CD8-positive, alpha-beta memory T cell (primary cell): Measurements from ENCODE around the gene FHL1. TPM values are rescaled to one million over a fixed set of nuclear protein-coding genes. Genes with fewer than 3 reads are reported as not detected.
"Not testable (repeated sequence)": the region's sequence is repeated elsewhere in the genome, so short reads cannot be mapped to it uniquely, and the experiment has no call there.

Source experiments
- CTCF ChIA-PET: fragments of 350-600 bp; sonication (Branson Sonifier 250); formaldehyde crosslinking; loops from one replicate; lab custom pipeline; 2021; ENCODE audit warnings: antibody characterized with exemption; lab: Charles Lee
- POLR2A ChIA-PET: fragments of 350-600 bp; sonication (Branson Sonifier 250); formaldehyde crosslinking; loops from one replicate; lab custom pipeline; 2021; ENCODE audit warnings: antibody characterized with exemption; lab: Charles Lee
- DNase-seq, 5 donors: peaks; one replicate each; pipeline versions ENCODE4 v3.0.0 to v3.0.0-alpha.2; 2020 to 2022; ENCODE audit warnings: mixed read lengths in 1 of 5
- H3K27ac ChIP-seq: one replicate; pipeline ENCODE4 v1.7.0; 2013; ENCODE audit warnings: low read depth, mild to moderate bottlenecking, low read length, moderate library complexity
- H3K27me3 ChIP-seq: 2 replicates; pipeline ENCODE4 v1.7.0; 2013; ENCODE audit warnings: low read length, mild to moderate bottlenecking; ENCODE audit not compliant: insufficient read depth, poor library complexity, severe bottlenecking
- H3K36me3 ChIP-seq: 2 replicates; pipeline ENCODE4 v1.7.0; 2013; ENCODE audit warnings: mild to moderate bottlenecking, low read length, moderate library complexity; ENCODE audit not compliant: insufficient read depth
- H3K4me1 ChIP-seq: 2 replicates; pipeline ENCODE4 v1.7.0; 2013; ENCODE audit warnings: mild to moderate bottlenecking, low read length, moderate library complexity; ENCODE audit not compliant: insufficient read depth
- H3K4me3 ChIP-seq: 2 replicates; pipeline ENCODE4 v1.7.0; 2013; ENCODE audit warnings: mild to moderate bottlenecking, low read length
- H3K9me3 ChIP-seq: 2 replicates; pipeline ENCODE4 v1.7.0; 2013; ENCODE audit warnings: mild to moderate bottlenecking, low read length
- H3K27ac Mint-ChIP-seq, 8 donors: one replicate each; pipeline ENCODE4 v1.8.0; 2020 to 2021; ENCODE audit warnings: mixed read lengths in 8 of 8, mild to moderate bottlenecking in 6 of 8, inconsistent platforms in 3 of 8, moderate library complexity in 3 of 8
- H3K27me3 Mint-ChIP-seq, 2 donors: one replicate each; pipeline ENCODE4 v1.8.0; 2020 to 2021; ENCODE audit warnings: mixed read lengths in 2 of 2, mild to moderate bottlenecking in 1 of 2, moderate library complexity in 1 of 2
- H3K36me3 Mint-ChIP-seq, 3 donors: one replicate each; pipeline ENCODE4 v1.8.0; 2020 to 2021; ENCODE audit warnings: mixed read lengths in 3 of 3, inconsistent platforms in 1 of 3, mild to moderate bottlenecking in 1 of 3
- H3K4me1 Mint-ChIP-seq, 3 donors: one replicate each; pipeline ENCODE4 v1.8.0; 2020 to 2021; ENCODE audit warnings: mixed read lengths in 3 of 3, inconsistent platforms in 1 of 3, mild to moderate bottlenecking in 1 of 3
- H3K4me3 Mint-ChIP-seq, 7 donors: one replicate each; pipeline ENCODE4 v1.8.0; 2020 to 2021; ENCODE audit warnings: mixed read lengths in 7 of 7, mild to moderate bottlenecking in 6 of 7, moderate library complexity in 4 of 7, inconsistent platforms in 2 of 7
- H3K9me3 Mint-ChIP-seq, 5 donors: one replicate each; pipeline ENCODE4 v1.8.0; 2020 to 2022; ENCODE audit warnings: mixed read lengths in 5 of 5, mild to moderate bottlenecking in 3 of 5, moderate library complexity in 2 of 5, inconsistent platforms in 1 of 5
- polyA plus RNA-seq: library from polyadenylated mRNA; unstranded; fragments of 300-500 nt; fragmentation: Illumina TruSeq; gene quantifications from one replicate; pipeline ENCODE4 v1.2.3, GENCODE V29; 2021
- total RNA-seq, 2 experiments: library from RNA; stranded (reverse); gene quantifications; one replicate each; pipeline ENCODE4 v1.2.3, GENCODE V29; 2021

FHL1 gene
- total and polyA plus RNA-seq, 3 experiments from 2014 or later: 7.5 to 18.5 (median 8.1) TPM

DNA sequence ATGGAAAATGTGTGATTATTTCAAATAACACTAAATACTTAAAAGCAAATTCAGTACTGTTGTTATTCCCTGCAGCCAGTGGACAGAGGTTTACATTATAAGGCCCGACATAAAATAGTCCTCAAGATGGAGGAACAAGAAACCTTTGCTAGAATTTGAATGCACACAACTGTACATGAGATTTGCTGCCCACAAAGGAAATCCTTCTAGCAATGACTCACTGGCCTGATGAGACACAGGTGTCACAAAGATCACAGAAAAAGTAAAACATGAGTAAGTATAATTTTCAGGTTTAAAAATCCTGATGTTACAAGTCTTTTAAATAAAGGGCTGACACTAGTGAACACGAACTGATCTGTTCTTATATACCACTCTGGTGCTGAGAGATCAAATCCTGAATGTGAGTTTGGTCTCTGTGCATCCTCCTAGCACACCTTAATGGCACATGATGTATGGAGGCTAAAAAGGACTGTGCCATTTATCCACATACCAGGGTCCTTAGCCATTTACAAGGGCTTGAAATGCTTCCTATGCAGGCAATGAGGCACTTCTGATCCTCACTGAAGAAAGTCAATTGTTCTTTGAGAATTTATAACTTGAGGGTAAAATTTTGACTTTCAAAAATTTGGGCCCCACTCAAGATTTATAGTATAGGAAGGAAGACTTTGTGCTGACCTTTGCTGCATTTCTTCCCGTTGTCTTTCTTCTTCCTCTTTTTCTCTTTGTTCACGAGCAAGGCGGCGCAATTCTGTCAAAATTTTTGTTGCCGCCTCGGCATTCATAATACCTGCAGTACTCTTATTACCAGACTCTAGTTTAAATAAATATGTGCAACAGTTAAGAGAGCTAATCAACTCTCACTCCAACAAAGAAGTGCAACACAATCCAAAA, 80.9 kb downstream of the FHL1 start:
- H3K9me3 Mint-ChIP-seq: no peaks in the 10 kb centered on the region
- no peak for DNase-seq
- Histone ChIP-seq H3K9me3 (no peaks in the 10 kb centered on the region), H3K4me3 (no peak overlapping the region), H3K4me1 (no peaks in the 10 kb centered on the region), H3K27ac (no peak overlapping the region), H3K27me3 (no peaks in the 10 kb centered on the region), H3K36me3 (no peaks in the 10 kb centered on the region)
- POLR2A ChIA-PET: no interaction called here
- H3K36me3 Mint-ChIP-seq: peaks cover 0 to 74% (median 15%) of the 10 kb centered on the region in 3 donors
- H3K27me3 Mint-ChIP-seq: peaks cover 0 to 6% of the 10 kb centered on the region in 2 donors
- no peak overlapping the region for H3K4me3 Mint-ChIP-seq
- CTCF ChIA-PET: no interaction called here
- H3K27ac Mint-ChIP-seq: peak overlapping the region in 5 of 8 donors; percentile 5 to 60 (median 46)
- peaks cover 13 to 22% (median 16%) of the 10 kb centered on the region in 3 donors for H3K4me1 Mint-ChIP-seq

DNA sequence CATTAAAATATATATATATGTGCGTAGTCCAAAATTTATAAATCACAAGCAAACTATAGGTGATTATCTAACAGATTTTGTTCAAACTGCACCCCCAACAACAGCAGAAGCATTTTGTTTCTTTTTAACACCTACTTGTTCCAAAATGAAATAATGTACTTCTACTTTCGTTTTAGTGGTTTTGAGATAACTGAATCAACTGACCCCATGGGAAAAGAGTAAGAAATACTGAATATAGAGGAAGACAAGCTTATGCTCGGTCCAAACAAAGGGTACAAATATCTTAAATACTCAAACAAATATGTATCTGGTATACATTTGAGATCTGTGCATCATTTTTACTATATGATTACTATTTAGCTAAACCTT, 81.5 kb downstream of the FHL1 start:
- Mint-ChIP-seq H3K4me1 (peaks cover 14 to 22% (median 16%) of the 10 kb centered on the region in 3 donors), H3K27ac (peak overlapping the region in 1 of 8 donors; percentile 60), H3K4me3 (no peak overlapping the region), H3K27me3 (peaks cover 0 to 7% of the 10 kb centered on the region in 2 donors), H3K36me3 (peaks cover 0 to 74% (median 15%) of the 10 kb centered on the region in 3 donors), H3K9me3 (no peaks in the 10 kb centered on the region)
- H3K4me1 ChIP-seq: no peaks in the 10 kb centered on the region
- no peak overlapping the region for H3K4me3 ChIP-seq
- no peak overlapping the region for H3K27ac ChIP-seq
- DNase-seq: no peak
- H3K27me3 ChIP-seq: no peaks in the 10 kb centered on the region
- H3K9me3 ChIP-seq: no peaks in the 10 kb centered on the region
- ChIA-PET CTCF (no interaction called here), POLR2A (no interaction called here)
- H3K36me3 ChIP-seq: no peaks in the 10 kb centered on the region

DNA sequence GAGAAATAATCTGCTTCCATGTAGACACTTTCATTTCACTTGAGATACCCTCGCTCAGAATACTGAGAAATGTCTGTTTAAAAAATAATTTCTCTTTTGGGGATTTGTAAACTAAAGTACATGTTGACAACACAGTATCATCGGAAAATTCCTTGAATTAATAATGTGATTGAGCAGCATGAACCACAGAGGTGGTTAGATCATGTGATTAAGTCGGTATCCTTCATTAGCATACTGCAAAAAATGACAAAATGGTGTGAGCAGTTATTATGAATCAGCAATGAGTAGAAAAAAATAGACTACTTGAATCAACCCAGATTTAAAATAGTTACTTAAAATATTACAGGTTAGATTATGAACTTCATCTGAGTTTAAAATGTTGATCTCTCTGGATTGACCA, 89.7 kb downstream of the FHL1 start:
- Mint-ChIP-seq H3K27me3 (peaks cover 0 to 3% of the 10 kb centered on the region in 2 donors), H3K4me1 (peaks cover 0 to 2% (median 0%) of the 10 kb centered on the region in 3 donors), H3K4me3 (no peak overlapping the region), H3K36me3 (peaks cover 0 to 56% (median 8%) of the 10 kb centered on the region in 3 donors), H3K9me3 (no peaks in the 10 kb centered on the region), H3K27ac (peak overlapping the region in 1 of 8 donors; percentile 26)
- Histone ChIP-seq H3K27ac (no peak overlapping the region), H3K27me3 (no peaks in the 10 kb centered on the region), H3K36me3 (no peaks in the 10 kb centered on the region), H3K4me1 (no peaks in the 10 kb centered on the region), H3K9me3 (no peaks in the 10 kb centered on the region), H3K4me3 (no peak overlapping the region)
- ChIA-PET CTCF (no interaction called here), POLR2A (no interaction called here)
- no peak for DNase-seq

DNA sequence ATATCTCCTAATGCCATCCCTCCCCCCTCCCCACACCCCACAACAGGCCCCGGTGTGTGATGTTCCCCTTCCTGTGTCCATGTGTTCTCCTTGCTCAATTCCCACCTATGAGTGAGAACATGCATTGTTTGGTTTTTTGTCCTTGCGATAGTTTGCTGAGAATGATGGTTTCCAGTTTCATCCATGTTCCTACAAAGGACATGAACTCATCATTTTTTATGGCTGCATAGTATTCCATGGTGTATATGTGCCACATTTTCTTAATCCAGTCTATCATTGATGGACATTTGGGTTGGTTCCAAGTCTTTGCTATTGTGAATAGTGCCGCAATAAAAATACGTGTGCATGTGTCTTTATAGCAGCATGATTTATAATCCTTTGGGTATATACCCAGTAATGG, 90.5 kb downstream of the FHL1 start:
- H3K4me3 Mint-ChIP-seq, H3K4me3 ChIP-seq, H3K27me3 ChIP-seq, H3K27ac Mint-ChIP-seq, H3K36me3 ChIP-seq, H3K27me3 Mint-ChIP-seq, H3K4me1 Mint-ChIP-seq, H3K27ac ChIP-seq, H3K9me3 Mint-ChIP-seq, H3K4me1 ChIP-seq, H3K9me3 ChIP-seq, DNase-seq, POLR2A ChIA-PET, CTCF ChIA-PET: not testable (repeated sequence)
- peaks cover 0 to 59% (median 8%) of the 10 kb centered on the region in 3 donors for H3K36me3 Mint-ChIP-seq

DNA sequence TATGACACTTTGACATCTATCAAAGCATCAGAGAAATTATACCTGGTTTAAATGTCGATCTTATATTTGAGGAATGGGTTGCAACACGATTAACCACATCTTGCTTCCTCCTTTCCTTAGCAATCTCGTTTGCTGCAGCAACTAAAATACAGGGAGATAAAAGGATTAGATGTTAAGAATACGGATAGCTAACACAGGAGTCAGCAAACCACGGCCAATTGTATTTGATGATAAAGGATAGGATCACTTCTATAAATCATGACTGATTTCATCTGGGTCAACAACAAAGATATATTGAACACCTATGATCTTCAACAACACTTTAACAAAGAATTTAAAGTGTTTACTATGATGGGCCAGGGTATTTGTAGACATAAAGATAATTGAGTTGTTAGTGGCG, 98.9 kb downstream of the FHL1 start:
- Mint-ChIP-seq H3K36me3 (peaks cover 0 to 40% (median 5%) of the 10 kb centered on the region in 3 donors), H3K4me3 (no peak overlapping the region), H3K27me3 (peaks cover 0 to 6% of the 10 kb centered on the region in 2 donors), H3K4me1 (peaks cover 0 to 10% (median 2%) of the 10 kb centered on the region in 3 donors), H3K9me3 (no peaks in the 10 kb centered on the region), H3K27ac (no peak overlapping the region)
- Histone ChIP-seq H3K9me3 (no peaks in the 10 kb centered on the region), H3K27ac (no peak overlapping the region), H3K4me3 (no peak overlapping the region), H3K27me3 (no peaks in the 10 kb centered on the region), H3K36me3 (no peaks in the 10 kb centered on the region), H3K4me1 (no peaks in the 10 kb centered on the region)
- POLR2A ChIA-PET: no interaction called here
- DNase-seq: no peak
- CTCF ChIA-PET: no interaction called here

DNA sequence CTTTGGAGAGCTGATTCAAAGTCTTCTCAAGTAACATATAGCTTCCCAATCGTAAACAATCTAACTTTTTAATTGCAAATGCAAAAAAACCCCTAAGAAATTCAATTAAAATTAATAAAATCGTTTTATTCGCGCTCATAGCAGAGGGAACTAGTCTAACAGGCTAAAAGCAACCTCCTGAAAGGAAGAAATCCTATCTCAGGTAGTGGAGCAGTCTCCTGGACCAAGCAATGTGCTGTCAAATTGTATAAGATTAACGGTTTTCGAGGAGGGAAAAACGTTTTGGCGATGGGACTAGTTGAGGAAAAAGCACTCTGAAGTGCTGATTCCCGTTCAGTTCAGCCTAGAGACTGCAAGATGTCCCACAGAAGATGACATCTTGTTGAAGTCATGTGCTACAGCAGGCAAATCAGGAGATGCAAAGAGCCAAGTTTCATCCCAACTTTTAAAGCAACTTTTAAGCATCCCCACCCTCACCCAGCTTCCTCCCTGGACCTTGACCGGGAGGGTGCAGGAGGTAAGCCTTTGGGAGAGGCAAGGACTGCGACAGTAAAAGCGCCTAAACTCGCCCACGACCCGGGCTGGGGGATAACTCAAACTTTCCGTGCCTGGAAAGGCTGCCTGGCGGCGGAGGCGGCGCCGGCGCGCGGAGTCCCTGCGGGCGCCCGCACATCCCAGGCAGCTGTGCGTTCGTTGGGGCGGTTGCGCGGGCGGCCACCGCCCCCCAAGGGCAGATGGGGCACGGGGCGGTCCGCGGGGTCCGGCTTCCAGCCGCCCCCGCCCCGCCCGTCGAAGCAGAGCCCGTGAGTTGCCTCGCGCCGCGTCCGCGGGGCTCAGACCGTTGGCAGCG, 103.1 kb downstream of the FHL1 start:
- ChIA-PET CTCF (no interaction called here), POLR2A (no interaction called here)
- H3K27ac ChIP-seq: peak overlapping the region; percentile 47
- DNase-seq: peak in 4 of 5 donors; percentile 0 to 40 (median 4)
- no peaks in the 10 kb centered on the region for H3K36me3 ChIP-seq
- Mint-ChIP-seq H3K27me3 (peaks cover 0 to 6% of the 10 kb centered on the region in 2 donors), H3K36me3 (peaks cover 0 to 10% (median 0%) of the 10 kb centered on the region in 3 donors), H3K27ac (peak overlapping the region in 5 of 8 donors; percentile 36 to 85 (median 68)), H3K4me3 (peak overlapping the region; percentile 79 to 96 (median 82)), H3K4me1 (peaks cover 0 to 14% (median 4%) of the 10 kb centered on the region in 3 donors), H3K9me3 (no peaks in the 10 kb centered on the region)
- no peaks in the 10 kb centered on the region for H3K27me3 ChIP-seq
- H3K4me3 ChIP-seq: peak overlapping the region; percentile 45
- H3K9me3 ChIP-seq: no peaks in the 10 kb centered on the region
- no peaks in the 10 kb centered on the region for H3K4me1 ChIP-seq

DNA sequence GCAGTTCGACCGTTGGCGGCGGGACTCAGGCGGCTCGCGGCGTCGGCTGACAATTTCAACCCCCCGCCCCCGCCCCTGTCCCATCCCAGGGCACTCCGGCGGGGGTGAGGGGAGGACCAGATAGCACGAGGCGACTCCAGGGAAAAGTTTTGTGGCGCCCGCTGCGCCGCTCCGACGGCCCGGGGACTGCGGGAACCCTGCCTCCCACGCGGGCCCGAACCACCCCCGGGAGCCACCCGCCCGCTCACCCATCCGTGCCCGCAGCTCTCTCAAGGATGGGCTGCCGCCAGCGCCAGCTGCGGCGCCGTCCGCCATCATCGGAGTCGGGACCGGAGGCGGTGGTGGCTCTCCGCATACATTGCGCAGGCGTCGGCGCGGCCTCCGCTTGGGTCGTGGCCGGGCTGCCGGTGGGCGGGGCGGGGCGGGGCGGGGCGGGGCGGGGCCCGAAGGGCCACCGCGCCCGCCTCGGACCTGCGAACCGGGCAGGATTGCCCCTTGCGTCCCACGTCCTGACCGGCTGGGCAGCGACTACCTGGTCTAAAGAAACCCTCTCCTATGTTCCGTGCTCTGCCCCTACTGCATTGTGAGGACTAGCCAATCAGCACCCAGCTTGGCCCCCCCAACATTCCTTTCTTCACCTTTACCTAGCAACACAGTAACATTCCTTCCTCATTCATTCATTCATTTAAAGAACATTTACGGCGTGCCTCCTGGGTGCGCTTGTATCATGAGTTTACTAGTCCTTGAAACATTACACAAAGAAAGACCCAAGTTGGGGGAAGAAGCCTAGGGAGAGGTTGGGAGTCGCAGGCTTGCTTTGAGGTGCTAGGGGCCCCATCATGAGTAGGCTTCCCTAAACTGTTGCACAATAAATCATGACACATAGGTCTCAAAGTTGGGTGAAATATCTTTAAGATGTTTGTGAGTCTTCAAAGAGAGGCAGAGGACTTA, 104.0 kb downstream of the FHL1 start, which contains the start of gene MAP7D3:
Gene MAP7D3 (minus strand): TSS at position 360 of the 951 bp plus-strand sequence. CDS start 42 bp downstream, at position 318.
- H3K4me3 Mint-ChIP-seq: peak within 1 kb of the TSS; percentile 86 to 96 (median 94)
- Histone ChIP-seq H3K9me3 (no peaks in the 10 kb centered on the region), H3K36me3 (no peaks in the 10 kb centered on the region), H3K4me1 (no peaks in the 10 kb centered on the region), H3K27ac (peak within 1 kb of the TSS; percentile 47), H3K4me3 (peak within 1 kb of the TSS; percentile 45), H3K27me3 (no peaks in the 10 kb centered on the region)
- H3K9me3 Mint-ChIP-seq: no peaks in the 10 kb centered on the region
- H3K4me1 Mint-ChIP-seq: peaks cover 0 to 14% (median 4%) of the 10 kb centered on the region in 3 donors
- H3K27ac Mint-ChIP-seq: peak within 1 kb of the TSS in 7 of 8 donors; percentile 61 to 97 (median 92)
- peak; percentile 51 to 76 (median 70) for DNase-seq
- CTCF ChIA-PET: no interaction called here
- H3K27me3 Mint-ChIP-seq: peaks cover 0 to 6% of the 10 kb centered on the region in 2 donors
- peaks cover 0 to 8% (median 0%) of the 10 kb centered on the region in 3 donors for H3K36me3 Mint-ChIP-seq
- POLR2A ChIA-PET: interaction anchor here (0.5 kb wide), 1 partner anchor 17 kb away, joined by 3 read pairs; no protein-coding TSS in a partner anchor
